Neural cell (in vitro differentiated cells): ENCODE data around the gene LPGAT1. TPM values are rescaled to one million over a fixed set of nuclear protein-coding genes. Genes with fewer than 3 reads are reported as not detected.

Experiments
- H2AFZ ChIP-seq: fragments of 200-600, 300-800 bp; sonication (generic), shearing (Covaris generic); 2 replicates; pipeline ENCODE4 v1.6.0; 2014; ENCODE audit warnings: low read depth, mild to moderate bottlenecking, antibody characterized with exemption, low read length, moderate library complexity
- H3F3A ChIP-seq: fragments of 200-600 bp; shearing (Covaris generic); 2 replicates; pipeline ENCODE4 v1.6.1; 2016; ENCODE audit warnings: mild to moderate bottlenecking, moderate library complexity, mixed read lengths, antibody characterized with exemption, low read length; ENCODE audit not compliant: insufficient read depth, poor library complexity, severe bottlenecking
- H3K27ac ChIP-seq: fragments of 200-600, 300-800 bp; sonication (generic), shearing (Covaris generic); 2 replicates; pipeline ENCODE4 v1.5.1; 2014; ENCODE audit warnings: mild to moderate bottlenecking, low read length, moderate library complexity
- H3K27me3 ChIP-seq: fragments of 300-800, 200-600 bp; sonication (generic), shearing (Covaris generic); 2 replicates; pipeline ENCODE4 v1.6.0; 2014; ENCODE audit warnings: mild to moderate bottlenecking, low read depth, low read length, moderate library complexity; ENCODE audit not compliant: insufficient read depth
- H3K36me3 ChIP-seq: fragments of 300-800, 200-600 bp; sonication (generic), shearing (Covaris generic); 2 replicates; pipeline ENCODE4 v1.5.1; 2014; ENCODE audit warnings: mild to moderate bottlenecking, antibody characterized with exemption, low read length, moderate library complexity; ENCODE audit not compliant: insufficient read depth
- H3K4me2 ChIP-seq: fragments of 300-800, 200-600 bp; sonication (generic), shearing (Covaris generic); 2 replicates; pipeline ENCODE4 v1.6.0; 2014; ENCODE audit warnings: mild to moderate bottlenecking, low read length
- H3K4me3 ChIP-seq: fragments of 300-800, 200-600 bp; sonication (generic), shearing (Covaris generic); 2 replicates; pipeline ENCODE4 v1.5.1; 2014; ENCODE audit warnings: mild to moderate bottlenecking, low read length, moderate library complexity
- H3K79me2 ChIP-seq: fragments of 200-600 bp; shearing (Covaris generic); replicated peaks from 2 replicates; pipeline ENCODE4 v1.6.0; 2014; ENCODE audit warnings: mild to moderate bottlenecking, low read length, moderate library complexity; ENCODE audit not compliant: insufficient read depth
- H3K9ac ChIP-seq: fragments of 300-800, 200-600 bp; sonication (generic), shearing (Covaris generic); 2 replicates; pipeline ENCODE4 v1.6.1; 2016; ENCODE audit warnings: mild to moderate bottlenecking, low read length, mixed read lengths
- H3K9me2 ChIP-seq: fragments of 200-600 bp; shearing (Covaris generic); 2 replicates; pipeline ENCODE4 v1.6.1; 2016; ENCODE audit warnings: mild to moderate bottlenecking, low read length, mixed read lengths; ENCODE audit not compliant: insufficient read depth
- H3K9me3 ChIP-seq: fragments of 200-600, 300-800 bp; sonication (generic), shearing (Covaris generic); 2 replicates; pipeline ENCODE4 v1.6.1; 2016; ENCODE audit warnings: mild to moderate bottlenecking, mixed run types, low read length, moderate library complexity, mixed read lengths
- H4K20me1 ChIP-seq: fragments of 200-600 bp; shearing (Covaris generic); 2 replicates; pipeline ENCODE4 v1.6.1; 2016; ENCODE audit warnings: mild to moderate bottlenecking, mixed run types; ENCODE audit not compliant: insufficient read depth
- EP300 ChIP-seq: fragments of 450-650 bp; conservative IDR thresholded peaks from 2 replicates; pipeline ENCODE4 v1.6.1; 2014; ENCODE audit warnings: antibody characterized with exemption, mild to moderate bottlenecking, moderate library complexity; ENCODE audit not compliant: poor library complexity, severe bottlenecking
- EZH2 ChIP-seq: fragments of 200-600, 300-800 bp; shearing (Covaris generic), sonication (generic); IDR thresholded peaks from 2 replicates; pipeline ENCODE4 v1.6.1; 2014; ENCODE audit warnings: antibody characterized with exemption, low read length, borderline replicate concordance, mild to moderate bottlenecking; ENCODE audit not compliant: insufficient read depth, poor library complexity, severe bottlenecking
- MXI1 ChIP-seq: fragments of 450-650 bp; conservative IDR thresholded peaks from 2 replicates; pipeline ENCODE4 v1.6.1; 2014; ENCODE audit warnings: antibody characterized with exemption, mild to moderate bottlenecking; ENCODE audit not compliant: poor library complexity, severe bottlenecking
- POLR2AphosphoS5 ChIP-seq: IDR thresholded peaks from 2 replicates; pipeline ENCODE4 v1.6.1; 2012
- RAD21 ChIP-seq: fragments of 450-650 bp; conservative IDR thresholded peaks from 2 replicates; pipeline ENCODE4 v1.6.1; 2014; ENCODE audit warnings: antibody characterized with exemption, mild to moderate bottlenecking, moderate library complexity
- SMC3 ChIP-seq: fragments of 450-650 bp; conservative IDR thresholded peaks from 2 replicates; pipeline ENCODE4 v1.6.1; 2014; ENCODE audit warnings: antibody characterized with exemption, mild to moderate bottlenecking, moderate library complexity; ENCODE audit not compliant: poor library complexity
- TAF1 ChIP-seq: IDR thresholded peaks from 2 replicates; pipeline ENCODE4 v1.6.1; 2012; ENCODE audit warnings: low read depth
- polyA plus RNA-seq: library from polyadenylated mRNA; depleted of rRNA; stranded (reverse); fragments of >200 nt; gene quantifications from 2 replicates; pipeline ENCODE4 v1.2.3, GENCODE V29; 2014
- TF ChIP-seq, protein P1 (sequence below): fragments of 450-650 bp; IDR thresholded peaks from 2 replicates; pipeline ENCODE4 v1.5.1; 2014; ENCODE audit warnings: antibody characterized with exemption, mild to moderate bottlenecking, moderate library complexity; ENCODE audit not compliant: poor library complexity, severe bottlenecking
- TF ChIP-seq, protein P2 (sequence below): IDR thresholded peaks from 2 replicates; pipeline ENCODE4 v1.6.1; 2012; ENCODE audit warnings: borderline replicate concordance

The LPGAT1 gene
- polyA plus RNA-seq, 1 donor from 2014 or later: 53.1 TPM

DNA sequence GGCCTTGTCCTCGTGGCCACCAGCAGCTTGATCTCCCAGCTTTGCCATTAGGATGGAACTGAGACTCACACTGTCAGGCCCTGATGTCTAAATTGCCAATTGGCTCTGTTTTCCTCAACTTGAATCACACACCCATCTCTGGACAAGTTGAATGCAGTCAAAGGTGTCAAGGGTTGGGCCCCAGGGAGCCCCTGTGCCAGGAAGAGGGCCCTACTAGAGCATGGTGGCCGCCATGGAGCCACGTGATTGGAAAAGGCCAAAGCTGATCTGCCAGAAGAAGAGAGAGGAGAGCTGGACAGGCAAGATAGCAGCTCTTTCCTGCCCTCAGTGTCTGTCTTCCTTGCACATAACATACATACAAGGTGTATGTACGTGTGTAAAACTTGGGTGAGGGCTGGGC lies 100.2 kb downstream of the LPGAT1 start:
- H3K4me3 ChIP-seq: no peak overlapping the region
- no peaks in the 10 kb centered on the region for H3F3A ChIP-seq
- H3K9ac ChIP-seq: no peak overlapping the region
- no peaks in the 10 kb centered on the region for H3K9me3 ChIP-seq
- TF ChIP-seq, protein P1, sequence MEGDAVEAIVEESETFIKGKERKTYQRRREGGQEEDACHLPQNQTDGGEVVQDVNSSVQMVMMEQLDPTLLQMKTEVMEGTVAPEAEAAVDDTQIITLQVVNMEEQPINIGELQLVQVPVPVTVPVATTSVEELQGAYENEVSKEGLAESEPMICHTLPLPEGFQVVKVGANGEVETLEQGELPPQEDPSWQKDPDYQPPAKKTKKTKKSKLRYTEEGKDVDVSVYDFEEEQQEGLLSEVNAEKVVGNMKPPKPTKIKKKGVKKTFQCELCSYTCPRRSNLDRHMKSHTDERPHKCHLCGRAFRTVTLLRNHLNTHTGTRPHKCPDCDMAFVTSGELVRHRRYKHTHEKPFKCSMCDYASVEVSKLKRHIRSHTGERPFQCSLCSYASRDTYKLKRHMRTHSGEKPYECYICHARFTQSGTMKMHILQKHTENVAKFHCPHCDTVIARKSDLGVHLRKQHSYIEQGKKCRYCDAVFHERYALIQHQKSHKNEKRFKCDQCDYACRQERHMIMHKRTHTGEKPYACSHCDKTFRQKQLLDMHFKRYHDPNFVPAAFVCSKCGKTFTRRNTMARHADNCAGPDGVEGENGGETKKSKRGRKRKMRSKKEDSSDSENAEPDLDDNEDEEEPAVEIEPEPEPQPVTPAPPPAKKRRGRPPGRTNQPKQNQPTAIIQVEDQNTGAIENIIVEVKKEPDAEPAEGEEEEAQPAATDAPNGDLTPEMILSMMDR: no peak
- TF ChIP-seq SMC3: no peak
- no peak for TF ChIP-seq TAF1
- no peak for TF ChIP-seq MXI1
- no peak for TF ChIP-seq RAD21
- TF ChIP-seq, protein P2, sequence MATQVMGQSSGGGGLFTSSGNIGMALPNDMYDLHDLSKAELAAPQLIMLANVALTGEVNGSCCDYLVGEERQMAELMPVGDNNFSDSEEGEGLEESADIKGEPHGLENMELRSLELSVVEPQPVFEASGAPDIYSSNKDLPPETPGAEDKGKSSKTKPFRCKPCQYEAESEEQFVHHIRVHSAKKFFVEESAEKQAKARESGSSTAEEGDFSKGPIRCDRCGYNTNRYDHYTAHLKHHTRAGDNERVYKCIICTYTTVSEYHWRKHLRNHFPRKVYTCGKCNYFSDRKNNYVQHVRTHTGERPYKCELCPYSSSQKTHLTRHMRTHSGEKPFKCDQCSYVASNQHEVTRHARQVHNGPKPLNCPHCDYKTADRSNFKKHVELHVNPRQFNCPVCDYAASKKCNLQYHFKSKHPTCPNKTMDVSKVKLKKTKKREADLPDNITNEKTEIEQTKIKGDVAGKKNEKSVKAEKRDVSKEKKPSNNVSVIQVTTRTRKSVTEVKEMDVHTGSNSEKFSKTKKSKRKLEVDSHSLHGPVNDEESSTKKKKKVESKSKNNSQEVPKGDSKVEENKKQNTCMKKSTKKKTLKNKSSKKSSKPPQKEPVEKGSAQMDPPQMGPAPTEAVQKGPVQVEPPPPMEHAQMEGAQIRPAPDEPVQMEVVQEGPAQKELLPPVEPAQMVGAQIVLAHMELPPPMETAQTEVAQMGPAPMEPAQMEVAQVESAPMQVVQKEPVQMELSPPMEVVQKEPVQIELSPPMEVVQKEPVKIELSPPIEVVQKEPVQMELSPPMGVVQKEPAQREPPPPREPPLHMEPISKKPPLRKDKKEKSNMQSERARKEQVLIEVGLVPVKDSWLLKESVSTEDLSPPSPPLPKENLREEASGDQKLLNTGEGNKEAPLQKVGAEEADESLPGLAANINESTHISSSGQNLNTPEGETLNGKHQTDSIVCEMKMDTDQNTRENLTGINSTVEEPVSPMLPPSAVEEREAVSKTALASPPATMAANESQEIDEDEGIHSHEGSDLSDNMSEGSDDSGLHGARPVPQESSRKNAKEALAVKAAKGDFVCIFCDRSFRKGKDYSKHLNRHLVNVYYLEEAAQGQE: no peak
- TF ChIP-seq EP300: no peak
- TF ChIP-seq POLR2AphosphoS5: no peak
- TF ChIP-seq EZH2: no peak
- no peak overlapping the region for H3K4me2 ChIP-seq
- no peaks in the 10 kb centered on the region for H4K20me1 ChIP-seq
- no peaks in the 10 kb centered on the region for H3K27me3 ChIP-seq
- no peaks in the 10 kb centered on the region for H3K79me2 ChIP-seq
- no peak overlapping the region for H3K27ac ChIP-seq
- no peaks in the 10 kb centered on the region for H3K36me3 ChIP-seq
- no peak overlapping the region for H2AFZ ChIP-seq
- H3K9me2 ChIP-seq: no peaks in the 10 kb centered on the region

DNA sequence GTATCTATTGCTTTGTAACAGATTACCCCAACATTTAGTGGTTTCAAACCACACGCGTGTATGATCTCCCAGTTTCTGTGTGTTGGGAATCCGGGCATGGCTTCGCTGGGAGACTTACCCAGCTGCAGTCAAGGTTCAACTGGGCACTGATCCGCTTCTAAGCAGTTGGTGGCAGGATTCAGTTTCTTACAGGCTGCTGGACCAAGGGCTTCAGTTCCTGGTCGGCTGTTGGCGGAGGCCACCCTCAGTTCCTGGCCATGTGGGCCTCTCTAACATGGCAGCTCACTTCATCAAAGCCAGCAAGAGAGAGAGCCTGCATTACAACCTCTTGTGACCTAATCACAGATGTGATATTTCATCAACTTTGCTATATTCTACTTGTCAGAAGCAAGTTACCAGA lies 101.3 kb downstream of the LPGAT1 start:
- Histone ChIP-seq H3K9ac (no peak overlapping the region), H3K27ac (no peak overlapping the region), H3K9me2 (no peaks in the 10 kb centered on the region), H3K79me2 (no peaks in the 10 kb centered on the region), H3K4me2 (no peak overlapping the region), H3K9me3 (no peaks in the 10 kb centered on the region), H3F3A (no peaks in the 10 kb centered on the region), H3K4me3 (no peak overlapping the region), H3K27me3 (no peaks in the 10 kb centered on the region), H3K36me3 (no peaks in the 10 kb centered on the region), H4K20me1 (no peaks in the 10 kb centered on the region), H2AFZ (no peak overlapping the region)
- TF ChIP-seq POLR2AphosphoS5: no peak
- no peak for TF ChIP-seq RAD21
- TF ChIP-seq TAF1: no peak
- TF ChIP-seq, protein P1: no peak
- TF ChIP-seq EZH2: no peak
- no peak for TF ChIP-seq SMC3
- TF ChIP-seq, protein P2: no peak
- no peak for TF ChIP-seq EP300
- TF ChIP-seq MXI1: no peak
